GM19238 (cell line): ENCODE results near the gene SFRP5.

Experiments used
- DNase-seq: peaks from one replicate; pipeline ENCODE4 v3.0.0; 2011; ENCODE audit warnings: low spot score; ENCODE audit not compliant: insufficient read length

The SFRP5 gene, protein sequence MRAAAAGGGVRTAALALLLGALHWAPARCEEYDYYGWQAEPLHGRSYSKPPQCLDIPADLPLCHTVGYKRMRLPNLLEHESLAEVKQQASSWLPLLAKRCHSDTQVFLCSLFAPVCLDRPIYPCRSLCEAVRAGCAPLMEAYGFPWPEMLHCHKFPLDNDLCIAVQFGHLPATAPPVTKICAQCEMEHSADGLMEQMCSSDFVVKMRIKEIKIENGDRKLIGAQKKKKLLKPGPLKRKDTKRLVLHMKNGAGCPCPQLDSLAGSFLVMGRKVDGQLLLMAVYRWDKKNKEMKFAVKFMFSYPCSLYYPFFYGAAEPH

DNA sequence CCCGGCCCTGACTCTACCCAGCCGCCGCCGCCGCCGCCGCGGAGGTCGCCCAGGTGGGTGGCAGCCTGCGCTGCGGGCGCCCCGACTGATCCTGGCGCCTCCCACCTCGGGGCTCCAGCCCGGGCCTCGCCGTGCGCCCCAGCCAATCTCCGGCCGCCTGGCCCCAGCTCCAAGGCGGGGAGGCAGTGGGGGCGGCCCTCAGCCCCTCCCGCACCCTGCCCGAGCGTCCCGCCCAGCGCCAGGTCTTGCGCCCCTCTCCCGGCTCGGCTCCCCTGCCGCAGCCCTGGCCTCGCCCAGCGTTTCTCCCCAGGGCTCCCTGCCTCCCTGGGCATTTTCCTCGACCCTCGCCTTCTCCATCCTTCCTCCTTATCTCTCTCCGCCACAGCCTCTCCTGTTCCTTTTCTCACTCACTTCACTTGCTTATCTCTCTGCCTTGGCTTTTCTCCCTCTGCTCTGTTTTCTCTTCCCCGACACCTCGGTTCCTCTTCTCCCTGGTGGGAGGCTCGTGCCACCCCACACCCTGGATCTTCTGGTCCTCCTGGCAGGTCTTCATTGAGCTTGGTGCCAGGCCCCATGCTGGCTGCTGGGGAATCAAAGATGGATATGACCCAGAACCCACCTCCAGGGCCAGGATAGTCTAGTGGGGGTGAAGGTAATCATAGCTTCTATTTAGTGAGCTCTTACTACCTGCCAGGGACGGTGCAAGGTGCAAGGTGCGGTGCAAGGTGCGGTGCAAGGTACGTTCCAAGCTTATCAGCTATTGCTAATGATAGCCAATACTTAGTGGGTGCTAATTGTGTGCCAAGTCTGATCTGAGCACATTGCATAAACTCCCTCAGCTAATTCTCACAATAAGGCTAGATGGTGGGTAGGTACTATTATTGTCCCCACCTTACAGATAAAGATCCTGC is at the start of gene SFRP5:
TSS of gene SFRP5 (minus strand) at position 87 of the 911 bp plus-strand sequence. CDS start 166 bp downstream, outside the sequence.
- DNase-seq = no peak

DNA sequence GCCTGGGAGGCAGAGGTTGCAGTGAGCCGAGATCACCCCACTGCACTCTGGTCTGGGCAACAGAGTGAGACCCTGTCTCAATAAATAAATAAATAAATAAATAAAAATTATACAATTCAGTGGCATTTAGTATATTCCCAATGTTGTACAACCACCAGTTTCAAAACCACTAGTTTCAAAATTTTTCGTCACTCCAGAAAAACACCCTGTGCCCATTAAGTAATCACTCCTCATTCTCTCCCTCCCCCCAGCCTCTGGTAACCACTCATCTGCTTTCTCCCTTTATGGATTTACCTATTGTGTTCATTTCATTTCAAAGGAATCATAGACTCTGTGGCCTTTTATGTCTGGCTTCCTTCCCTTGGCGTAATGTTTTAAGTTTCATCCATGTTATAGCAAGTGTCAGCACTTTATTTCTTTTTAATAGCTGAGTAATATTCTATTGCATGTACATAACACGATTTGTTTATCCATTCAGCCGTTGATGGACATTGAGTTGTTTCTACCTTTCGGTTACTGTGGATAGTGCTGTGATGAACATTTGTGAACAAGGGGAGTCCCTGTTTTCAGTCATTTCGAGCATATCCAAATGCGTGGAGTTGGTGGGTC is 48.4 kb upstream of the SFRP5 start:
- DNase-seq = no peak

DNA sequence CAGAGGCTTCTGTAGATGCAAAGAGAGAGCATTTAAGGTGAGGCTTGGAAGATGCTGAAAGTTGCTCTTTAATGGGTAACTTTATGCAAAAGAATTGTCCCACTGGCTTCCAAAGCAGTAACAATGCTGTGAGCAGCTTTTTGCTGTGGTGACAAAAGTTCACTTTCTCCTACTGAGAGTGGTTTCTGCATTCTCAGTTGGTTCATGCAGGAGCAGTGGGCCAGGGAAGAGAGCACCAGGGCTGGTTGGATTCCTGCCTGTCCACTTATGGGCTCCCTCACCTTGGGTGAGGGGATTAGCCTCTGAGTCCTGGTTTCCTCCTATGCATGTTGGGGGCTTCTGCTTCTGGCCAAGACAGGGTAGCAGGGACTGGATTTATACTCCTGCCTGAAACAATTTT is 46.8 kb upstream of the SFRP5 start:
- DNase-seq = no peak

DNA sequence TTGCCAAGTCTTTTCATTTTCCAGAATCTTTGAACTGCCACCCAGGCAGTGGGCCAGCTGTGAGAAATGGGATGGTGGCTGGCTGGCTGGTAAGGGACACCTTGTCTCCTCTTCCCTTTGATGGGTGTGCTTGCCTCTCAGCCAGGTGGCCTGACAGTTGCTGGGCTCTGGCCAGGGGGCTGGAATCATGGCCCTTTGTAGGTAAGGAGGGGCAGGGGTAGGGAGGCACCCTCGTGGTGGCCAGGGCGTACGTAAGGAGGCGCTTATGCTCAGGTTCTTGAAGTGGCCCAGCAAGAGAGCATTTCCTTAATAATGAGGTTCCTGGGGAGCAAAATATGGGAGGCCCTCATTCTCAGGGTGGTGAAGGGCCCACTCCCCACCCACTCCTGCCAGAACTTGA is 44.8 kb upstream of the SFRP5 start:
- DNase-seq = no peak

DNA sequence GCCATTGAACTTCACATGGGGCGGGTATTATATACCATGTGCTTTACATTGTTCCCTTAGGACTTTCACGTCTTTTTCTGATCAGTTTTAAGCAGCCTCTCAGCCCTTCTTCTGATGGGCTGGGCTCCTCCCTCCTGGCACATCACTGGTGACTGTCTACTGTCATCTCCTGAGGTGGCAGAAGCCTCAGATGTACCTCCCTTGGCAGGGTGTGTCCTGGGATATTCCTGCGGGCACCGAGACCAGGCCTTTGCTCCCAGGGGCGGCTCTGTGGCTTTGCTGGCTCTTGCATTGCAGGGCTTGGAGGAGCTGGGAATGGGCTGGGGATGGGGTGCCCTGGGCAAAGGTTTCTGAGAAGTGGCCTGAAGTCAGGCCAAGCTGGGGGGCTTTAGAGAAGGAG is 43.2 kb upstream of the SFRP5 start:
- no peak for DNase-seq

DNA sequence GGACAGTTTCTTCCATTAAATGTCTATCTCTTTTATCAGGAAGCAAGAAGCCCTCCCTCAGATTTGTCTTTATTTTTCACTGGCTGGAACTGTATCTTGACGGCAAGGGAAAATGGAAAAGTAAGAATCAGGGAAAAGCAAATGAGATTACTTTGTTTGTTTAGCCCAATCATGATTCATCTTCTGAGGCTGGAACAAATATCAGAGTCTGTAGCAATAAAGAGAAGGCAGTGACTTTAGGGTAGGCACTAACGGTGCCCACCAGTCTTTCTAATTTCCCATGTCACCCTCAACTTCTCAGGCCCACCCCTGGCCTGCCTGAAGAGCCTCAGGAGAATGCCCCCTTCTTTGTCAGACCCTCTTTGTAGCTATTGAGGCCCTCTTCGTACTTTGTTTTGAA is 41.5 kb upstream of the SFRP5 start:
- no peak for DNase-seq

DNA sequence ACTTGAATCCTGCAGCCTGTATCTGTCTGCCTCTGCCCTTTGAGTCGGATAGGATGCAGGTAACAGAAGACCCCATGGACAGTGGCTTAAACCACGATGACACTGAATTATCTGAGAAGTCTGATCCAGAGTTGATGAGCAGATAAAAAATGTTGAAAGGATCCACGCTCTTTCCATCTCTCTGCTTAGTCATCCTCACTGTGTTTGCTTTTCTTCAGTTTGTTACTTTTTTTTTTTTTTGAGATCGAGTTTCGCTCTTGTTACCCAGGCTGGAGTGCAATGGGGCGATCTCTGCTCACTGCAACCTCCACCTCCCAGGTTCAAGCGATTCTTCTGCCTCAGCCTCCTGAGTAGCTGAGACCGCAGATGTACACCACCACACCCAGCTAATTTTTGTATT is 40.9 kb upstream of the SFRP5 start:
- no peak for DNase-seq

DNA sequence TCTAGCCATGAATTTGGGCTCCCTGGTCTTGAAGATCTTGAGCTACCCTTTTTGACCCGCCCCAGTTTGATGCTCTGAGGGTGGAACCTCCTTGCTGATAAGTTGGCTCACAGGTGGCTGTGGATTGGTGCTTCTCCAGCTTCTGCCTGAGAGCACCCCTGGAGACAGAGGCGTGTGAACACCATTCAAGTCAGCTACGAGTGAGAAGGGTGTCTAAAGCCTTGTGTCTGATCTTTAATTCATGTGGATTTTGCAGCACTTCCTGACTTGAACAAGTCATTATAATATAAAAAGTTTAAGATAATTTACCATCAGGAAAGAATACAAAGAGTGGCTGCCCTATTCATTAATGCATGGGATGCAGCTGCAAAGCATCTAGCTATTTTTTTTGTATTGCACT is 40.2 kb upstream of the SFRP5 start:
- no peak for DNase-seq

DNA sequence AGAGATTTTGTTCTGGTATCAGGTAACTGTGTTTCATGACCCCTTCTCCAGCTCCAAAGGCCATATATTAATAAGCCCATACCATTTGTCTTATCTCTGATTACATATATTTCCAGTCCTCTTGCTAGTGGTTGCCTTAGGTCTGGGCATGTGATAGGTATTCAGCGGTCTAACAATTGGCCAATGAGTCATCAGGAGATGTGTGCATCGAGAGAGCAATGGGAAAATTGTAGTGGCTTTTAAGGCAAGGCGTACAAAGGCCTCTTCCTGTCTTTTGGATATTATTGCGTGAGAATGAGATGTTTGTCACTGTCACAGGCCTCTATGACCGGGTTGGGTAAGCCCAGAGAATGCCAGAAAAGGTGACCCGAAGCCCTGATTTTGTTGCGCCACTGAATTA is 38.6 kb upstream of the SFRP5 start:
- DNase-seq = no peak

DNA sequence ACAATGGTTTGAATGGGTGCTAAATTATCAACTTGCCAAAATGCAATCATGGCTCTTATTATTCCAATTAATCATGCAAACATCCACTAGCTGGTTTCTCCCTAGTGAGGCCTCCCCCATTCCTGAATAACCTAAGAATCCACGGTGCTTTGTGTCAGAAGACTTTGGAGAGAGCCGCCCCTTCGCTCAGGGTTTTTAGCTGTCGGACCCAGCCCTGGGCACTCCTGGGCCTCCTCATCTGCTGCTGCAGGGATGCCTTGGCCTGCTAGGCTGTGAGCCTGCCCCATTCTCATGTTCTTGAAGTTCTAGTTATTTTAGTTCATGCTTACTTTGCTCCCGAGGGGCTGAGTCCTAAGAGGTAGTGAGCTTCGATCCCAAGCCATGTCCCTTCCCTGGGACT is 34.1 kb upstream of the SFRP5 start:
- DNase-seq = no peak

DNA sequence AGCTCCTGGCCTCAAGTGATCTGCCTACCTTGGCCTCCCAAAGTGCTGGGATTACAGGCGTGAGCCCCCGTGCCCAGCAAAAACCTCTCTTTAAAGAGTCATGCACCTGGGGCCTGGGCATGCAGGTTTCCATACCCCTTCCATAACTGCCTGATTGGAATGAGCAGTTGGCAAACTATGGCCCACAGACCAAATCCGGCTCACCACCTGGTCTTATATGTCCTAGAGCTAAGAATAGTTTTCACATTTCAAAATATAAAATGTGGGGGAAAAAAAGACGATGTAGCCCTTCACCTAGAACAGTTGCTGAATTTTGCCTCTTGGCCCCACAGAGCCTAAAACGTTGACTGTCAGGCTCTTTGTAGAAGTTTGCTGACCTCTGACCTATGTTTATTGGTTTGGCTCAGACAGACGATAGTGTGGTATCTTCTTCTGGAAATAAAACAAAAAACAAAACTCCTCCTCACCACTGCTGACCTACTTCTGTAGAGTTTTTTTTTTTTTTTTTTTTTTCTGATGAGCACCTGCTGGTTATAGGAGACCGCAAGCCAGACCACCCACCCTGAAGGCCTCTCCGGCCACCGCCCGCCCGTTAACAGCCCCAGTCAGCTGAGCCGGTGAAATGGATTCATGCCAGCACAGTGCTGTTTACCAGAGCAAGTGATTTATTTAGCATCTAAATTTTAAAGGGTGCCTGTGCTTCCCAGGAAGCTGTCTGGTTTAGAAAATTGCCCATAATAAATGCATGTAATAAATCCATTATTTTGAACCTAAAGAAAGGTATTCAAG is 33.5 kb upstream of the SFRP5 start:
- DNase-seq = no peak

DNA sequence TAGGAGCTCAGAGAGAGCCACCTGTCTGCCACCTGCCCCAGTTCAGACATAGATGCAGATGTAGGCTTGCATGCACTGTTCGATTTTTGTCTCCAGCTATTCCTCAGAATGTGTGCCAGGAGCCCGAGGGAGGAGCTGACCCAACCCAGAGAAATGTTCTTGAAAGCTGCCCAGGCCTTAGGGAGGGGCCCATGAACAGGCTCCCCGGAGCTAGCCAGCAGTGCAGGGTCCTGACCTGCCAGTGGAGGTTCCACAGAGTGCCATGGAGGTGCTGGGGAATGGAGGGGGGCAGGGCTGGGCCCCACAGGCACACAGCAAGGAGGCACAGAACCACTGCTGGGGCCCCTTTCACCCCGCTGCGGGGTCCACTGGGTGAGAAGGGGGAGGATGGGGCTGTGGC is 29.6 kb upstream of the SFRP5 start:
- DNase-seq = no peak

DNA sequence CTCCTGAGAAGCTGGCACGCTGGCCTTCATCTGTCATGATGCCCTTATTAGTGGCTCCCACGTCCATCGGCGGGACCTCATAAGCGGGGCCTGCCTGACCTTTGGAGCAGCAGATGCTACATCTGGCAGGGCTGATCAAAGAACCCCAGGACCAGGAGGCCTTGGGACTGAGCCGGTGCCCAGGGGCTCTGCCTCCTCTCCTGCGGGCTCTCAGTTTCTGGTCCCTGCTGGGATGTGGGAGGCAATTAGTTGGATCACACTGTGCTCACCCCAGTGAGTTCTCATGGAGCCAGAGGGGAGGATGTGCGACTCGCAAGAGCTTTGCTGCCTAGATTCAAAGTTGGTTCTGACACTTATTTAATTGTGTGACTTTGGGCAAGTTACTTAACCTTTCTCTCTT is 28.7 kb upstream of the SFRP5 start:
- no peak for DNase-seq

DNA sequence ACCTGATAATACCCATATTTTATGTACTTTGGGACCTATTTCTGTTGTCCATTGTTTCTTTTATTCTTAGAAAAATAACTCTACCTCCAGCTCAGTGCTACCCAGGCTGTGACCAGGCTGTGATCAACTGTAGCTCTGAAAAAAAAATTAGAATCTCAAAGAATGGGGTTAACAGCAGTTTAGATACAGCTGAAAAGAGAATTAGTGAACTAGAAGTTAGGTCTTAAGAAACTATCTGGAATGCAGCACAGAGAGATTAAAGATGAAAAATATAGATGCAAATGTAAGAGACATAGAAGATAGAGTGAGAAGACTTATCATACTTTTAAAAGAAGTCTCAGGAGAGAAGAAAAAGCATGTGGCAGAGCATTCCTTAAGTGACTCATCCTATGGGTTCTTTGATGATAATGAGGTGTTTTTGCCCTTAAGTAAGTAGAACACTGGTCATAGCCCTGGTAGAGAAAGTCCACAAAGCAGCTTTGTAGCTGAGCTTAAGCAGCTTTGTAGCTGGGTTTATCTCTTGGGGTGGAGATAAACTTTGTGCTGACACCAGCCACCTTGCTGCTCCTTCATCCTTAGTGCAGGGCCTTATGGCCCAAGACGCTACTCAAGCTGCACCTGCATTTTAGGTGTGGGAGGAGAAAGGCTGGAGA is 27.3 kb upstream of the SFRP5 start:
- DNase-seq = no peak

DNA sequence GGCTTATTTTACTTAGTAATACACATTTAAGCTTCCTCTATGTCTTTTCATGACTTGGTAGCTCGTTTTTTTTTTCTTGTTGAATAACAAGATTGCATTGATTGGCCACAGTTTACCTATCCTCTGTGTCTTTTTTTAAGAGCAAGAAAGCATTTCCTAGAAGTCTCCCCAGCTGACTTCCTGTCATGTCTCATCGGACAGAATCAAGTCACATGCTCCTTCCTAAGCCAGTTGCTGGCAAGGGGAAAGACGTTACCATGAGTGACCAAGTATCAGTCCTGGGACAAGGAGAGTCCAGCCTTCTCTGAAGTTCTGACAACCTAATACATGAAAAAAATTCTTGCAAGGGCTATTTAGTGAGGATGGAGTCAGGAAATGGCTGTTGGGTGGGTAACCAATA is 24.9 kb upstream of the SFRP5 start:
- no peak for DNase-seq

DNA sequence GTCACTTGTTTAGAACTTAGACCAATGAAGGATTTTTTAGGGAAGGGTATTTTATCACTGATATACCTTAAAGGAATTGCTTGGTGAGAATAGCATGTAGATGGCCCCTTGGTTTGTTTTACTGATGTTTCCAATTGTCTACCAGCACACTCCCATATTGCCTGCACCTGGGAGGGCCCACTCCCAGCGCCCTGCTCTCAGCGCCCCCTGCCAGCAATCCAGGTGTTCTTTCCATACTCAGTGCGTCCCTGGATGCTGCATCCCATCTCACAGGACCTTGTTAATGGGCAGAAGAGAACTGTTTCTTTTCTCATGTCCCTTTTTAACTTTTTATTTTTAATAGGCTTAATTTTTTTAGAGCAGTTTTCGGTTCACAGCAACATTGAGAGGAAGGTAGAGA is 24.1 kb upstream of the SFRP5 start:
- no peak for DNase-seq

DNA sequence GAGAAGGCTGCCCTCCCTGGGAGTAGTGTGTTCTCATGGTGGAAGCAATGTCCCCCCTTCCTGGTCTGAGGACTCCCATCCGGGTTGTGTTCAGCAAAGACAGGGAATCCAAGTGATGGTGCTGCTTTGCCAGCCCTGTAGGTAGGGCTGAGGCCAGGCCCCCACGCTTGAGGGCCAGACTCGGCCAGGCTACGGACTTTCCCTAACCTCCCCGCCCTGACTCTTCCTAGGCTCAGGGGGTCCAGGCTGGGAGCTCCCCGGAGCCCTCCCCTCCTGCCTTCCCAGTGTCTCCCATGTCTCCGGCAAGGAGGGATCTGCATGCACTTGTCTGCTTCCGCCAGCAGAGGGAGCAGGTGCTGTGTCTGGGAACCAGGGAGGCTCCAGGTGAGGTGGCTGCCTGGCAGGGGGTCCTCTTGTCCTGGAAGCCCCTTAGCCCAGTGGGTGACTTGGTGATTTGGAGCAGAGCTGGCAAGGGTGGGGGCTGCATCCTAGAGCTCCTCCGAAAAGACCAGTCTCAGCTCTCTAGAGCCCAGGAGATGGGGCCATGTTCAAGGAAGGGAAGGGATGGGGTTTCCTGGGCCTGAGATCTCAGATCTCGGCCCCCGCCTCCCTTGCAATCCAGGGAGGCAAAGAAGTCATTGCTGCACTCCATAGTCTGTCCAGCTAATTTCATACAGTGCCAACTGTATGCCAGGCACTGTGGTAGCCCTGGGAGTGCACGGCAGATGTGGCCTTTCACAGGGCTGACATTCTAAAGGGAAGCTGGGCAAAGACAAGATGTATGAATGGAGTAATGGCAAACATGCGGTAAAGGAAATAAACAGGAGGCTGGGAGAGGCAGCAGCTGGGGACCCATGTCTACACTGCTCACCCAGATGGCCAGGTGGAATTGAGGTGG is 20.3 kb upstream of the SFRP5 start:
- DNase-seq = peak; percentile 77

DNA sequence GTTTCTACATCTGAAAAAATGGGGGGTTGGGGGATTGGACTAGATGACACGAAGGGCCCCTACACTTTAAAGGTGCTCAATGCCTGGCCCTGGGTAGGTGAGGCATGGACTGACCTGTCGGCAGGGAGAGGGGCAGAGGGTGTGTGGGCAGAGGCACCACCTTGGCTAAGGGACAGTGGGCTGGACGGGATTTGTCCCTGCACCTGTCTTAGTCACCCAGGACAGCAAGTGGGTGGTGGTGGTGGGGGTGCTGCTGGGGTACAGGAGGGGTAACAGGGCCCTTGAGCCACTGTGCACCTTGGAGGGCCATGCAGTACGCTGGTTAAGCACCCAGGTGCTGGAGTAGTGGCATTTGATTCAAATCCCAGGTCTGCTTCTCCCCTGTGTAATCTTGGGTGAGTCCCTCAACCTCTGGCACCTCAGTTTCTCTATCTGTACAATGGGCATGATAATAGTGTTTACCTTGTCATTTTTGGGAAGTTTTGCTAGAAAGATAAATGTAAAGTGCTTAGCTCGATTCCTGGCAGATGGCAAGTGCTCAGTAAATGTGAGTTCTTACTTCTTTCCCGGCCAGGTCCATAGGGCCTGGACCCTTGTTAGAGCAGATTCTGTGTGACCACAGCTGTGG is 18.1 kb upstream of the SFRP5 start:
- DNase-seq = no peak
